ENCODE data around the gene DHRS1.

DHRS1 gene

DNA sequence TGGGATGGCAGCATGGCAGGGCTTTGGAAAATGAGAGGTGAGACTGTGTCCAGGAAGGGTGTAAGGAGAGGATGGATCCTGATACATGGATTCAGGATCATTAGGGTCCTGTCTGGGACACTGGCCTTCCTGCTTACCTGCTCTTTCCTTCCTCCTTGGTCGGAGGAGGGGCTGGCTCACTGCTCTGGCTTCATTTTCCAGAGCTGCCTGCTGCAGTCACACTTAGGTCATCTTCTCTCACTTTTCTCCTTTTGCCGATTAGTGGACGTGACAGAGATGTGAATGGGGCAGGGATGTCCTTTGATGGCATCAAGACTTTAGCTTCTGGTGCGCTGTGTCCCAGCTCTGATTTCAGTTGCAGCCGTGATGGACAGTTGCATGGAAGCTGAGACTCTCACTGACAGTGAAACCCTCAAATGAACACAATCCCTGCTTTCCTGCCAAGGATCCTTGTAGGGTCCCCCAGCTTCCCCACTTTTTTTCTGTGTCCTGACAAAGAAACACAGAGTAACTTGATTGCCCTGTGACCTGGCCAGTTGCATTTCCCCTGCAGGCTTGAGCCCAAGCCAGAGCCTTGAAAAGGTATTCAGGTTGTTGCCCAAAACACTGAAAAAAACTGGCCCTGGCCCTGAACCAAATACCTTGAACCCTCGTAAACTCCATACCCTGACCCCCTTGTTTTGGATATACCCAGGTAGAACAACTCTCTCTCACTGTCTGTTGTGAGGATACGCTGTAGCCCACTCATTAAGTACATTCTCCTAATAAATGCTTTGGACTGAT is 9.0 kb upstream of the DHRS1 start:
- no peak for DNase-seq

DNA sequence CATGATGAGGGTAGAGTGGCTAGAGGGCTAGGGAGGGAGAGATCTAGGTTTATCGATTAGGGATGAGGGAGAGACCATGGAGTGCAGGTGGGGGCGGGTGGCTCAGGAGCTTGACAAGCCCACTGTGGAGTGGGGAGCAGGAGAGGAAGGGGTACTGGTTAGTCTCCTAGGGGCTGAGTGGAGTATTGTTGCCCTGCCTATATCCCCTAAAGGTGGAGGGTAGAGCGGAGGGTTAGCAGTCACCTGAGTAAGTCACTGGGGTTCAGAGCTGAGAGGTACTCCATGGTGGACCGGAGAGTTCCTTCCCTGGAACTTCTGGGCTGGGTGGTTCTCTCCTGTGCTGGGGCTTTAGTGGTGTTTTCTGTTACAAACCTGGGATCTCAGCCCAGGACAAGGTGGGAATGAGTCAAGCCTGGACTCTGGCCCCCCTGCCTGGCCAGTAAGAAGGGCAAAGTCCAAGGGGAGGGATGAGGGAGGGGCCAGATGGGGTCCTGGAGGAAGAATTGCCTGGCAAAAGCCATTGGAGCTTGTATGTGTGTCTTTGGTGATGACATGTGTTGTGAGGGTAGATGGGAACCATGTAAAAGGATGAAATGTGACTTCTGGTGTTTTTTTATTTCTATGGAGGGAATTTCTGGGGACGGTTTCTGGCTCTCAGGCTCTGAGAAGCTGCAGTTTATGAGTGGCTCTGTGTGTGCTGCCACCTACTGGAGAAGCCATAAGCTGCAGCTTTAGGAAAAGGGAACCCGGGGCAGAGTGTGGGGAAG is 8.2 kb upstream of the DHRS1 start, which contains the start of gene CIDEB:
CIDEB (minus strand) TSS at position 403 of the 767 bp plus-strand sequence; CDS start at position 284, 119 bp downstream.
- peak; percentile 66 to 72 for DNase-seq

DNA sequence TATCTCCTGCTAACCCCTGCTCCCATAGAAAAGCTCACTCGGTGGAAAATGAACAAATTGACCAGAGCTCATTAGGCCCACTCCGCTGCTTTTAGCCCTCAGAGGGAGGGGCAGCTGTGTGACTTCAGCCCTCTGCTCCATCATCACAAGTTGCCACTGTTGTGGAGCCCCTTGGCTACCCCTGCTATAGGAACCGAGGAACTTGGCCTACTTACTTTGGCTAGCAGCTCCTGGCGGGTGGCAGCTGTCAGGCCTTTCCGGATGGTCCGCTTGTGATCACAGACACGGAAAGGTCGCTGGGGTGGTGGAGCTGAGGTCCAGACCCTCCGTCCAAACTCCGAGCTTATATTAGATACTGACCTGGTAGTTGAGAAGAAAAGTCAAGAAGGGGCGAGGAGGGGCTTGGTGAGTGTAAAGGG is 7.6 kb upstream of the DHRS1 start:
- DNase-seq = no peak

DNA sequence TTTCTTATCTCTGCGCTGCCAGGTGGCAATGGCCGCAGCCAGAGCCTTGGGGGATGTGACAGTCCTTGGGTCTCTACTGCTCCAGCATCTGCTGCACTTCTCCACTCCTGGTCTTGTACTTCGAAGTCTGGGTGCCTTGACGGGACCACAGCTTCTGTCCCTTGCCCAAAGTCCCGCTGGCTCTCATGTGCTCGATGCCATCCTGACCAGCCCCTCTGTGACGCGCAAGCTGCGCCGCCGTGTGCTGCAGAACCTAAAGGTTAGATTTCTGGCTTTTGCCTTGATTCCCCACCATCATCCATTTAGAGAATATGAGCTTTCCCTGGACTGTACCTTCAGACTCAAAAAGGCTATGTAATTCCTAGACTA is 4.4 kb upstream of the DHRS1 start:
- DNase-seq = no peak

DNA sequence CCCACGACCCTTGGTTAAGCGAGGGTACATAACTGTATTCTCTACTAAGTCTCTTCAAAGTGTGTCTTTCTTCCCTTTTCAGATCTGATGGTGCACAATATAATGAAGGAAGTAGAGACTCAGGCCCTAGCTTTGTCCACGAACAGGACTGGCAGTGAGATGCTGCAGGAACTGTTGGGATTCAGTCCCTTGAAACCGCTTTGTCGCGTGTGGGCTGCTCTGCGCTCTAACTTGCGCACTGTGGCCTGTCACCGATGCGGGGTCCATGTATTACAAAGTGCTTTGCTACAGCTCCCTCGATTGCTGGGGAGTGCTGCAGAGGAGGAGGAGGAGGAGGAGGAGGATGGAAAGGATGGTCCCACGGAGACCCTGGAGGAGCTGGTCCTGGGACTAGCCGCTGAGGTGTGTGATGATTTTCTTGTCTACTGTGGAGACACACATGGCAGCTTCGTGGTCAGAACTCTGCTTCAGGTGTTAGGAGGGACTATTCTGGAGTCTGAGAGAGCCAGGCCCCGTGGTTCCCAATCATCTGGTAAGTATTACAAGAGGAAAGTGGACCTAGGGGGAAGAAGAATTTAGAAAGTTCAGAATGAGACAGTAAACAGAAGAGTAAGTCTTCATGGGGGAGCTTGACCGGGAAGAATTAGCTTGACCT is 873 bp upstream of the DHRS1 start:
- DNase-seq = no peak

DNA sequence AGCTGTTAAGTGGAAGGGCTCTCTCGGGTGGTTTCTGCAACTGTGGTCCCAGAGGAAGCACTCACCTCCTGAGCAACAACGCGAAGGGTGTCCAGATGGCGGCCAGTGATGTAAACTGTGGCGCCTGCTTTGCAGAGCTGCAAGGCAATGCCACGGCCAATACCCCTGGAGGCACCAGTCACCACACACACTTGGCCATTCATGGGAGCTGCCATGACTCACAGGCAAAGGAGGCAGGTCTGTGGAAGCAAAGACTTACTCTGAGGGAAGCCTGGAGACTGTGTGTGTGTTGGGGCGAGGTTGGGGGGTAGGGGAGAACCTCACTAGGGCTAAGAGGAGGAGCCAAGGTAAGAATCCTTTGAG is 707 bp downstream of the DHRS1 start:
- peak in 1 of 2 donors; percentile 25 for DNase-seq

DNA sequence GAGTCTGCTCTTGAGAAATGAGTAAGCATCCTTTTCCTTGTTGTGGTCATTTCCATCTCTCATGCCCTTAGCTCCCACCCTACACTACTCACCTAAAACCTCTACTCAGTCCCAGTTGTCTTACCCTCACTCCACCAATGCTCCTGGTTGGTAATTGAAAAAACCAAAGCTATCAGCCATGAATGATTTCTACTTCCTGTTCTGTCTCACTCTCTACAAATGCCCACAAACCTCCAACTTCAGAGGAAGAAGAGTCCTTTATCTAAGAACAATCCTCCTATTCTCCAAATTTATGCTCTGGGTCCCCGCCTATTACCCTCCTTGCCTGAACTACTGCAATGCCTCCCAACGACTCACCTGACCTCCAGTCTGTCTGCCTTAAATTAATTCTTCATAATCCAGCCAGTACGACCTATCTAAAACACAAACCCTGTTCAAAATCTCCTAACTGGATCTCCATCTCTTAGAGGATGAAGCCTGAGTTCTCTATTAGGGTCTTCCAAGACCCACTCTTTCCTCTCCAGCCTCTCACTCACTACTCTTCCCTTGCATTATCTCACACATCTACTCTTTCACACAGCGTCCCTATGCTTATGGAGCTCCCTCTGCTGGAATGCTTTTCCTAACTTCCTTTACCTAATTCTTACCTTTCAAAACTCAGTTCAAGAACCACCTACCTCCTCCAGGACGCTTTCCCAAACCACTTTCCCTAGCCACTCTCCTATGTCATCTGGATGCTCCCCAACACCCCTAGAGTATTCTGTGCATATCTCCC is 2.2 kb downstream of the DHRS1 start:
- DNase-seq = no peak

DNA sequence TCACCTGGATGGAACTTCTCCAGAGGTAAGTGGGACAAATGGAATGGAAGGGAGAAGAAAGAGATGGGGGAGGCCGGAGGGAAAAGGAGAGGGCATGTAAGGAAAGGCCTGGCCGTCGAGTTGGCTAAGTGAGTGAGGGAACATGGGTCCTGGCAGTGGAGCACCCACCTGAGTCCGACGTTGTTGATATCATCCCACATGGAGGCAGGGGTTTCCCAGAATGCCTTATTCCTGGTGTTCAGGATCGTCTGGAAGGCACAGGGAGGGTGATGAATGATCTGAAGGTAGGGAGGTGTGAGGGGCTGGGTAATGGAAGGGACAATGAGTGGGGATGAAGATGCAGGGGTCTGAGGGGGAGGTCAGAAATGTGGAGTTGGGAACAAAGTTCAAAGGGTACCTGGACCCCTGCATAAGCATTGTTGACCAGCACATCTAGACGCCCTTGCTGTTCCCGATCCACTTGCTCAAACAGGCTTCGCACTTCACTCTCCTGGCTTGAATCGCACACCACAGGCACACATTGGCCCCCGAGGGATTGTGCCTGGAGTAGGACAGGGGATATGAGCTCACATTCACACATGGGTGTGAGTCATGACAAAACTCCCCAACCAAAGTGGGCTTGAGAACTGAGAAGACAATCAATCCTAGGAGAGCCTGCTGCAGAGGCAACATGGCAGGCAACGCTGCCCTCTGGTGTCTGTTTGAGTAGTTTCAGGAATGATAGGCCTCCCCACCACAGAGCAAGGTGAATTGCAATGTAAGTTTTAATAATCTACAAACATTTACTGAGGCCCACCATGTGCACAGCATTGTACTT is 3.0 kb downstream of the DHRS1 start:
- DNase-seq = peak; percentile 81

DNA sequence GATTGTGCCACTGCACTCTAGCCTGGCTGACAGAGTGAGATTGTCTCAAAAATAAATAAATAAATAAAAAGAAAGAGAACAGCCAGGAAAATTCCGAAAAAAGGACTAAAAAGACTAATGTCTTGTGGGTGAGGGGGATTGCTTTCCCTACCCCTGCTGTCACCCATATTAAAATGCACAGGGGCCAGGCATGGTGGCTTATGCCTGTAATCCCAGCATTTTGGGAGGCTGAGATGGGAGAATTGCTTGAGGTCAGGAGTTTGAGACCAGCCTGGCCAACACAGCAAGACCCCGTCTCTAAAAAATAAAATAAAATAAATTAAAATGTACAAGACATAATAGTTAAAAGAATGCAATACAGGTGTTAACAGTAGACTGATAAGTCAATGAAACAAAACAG is 6.1 kb downstream of the DHRS1 start:
- DNase-seq = no peak

DNA sequence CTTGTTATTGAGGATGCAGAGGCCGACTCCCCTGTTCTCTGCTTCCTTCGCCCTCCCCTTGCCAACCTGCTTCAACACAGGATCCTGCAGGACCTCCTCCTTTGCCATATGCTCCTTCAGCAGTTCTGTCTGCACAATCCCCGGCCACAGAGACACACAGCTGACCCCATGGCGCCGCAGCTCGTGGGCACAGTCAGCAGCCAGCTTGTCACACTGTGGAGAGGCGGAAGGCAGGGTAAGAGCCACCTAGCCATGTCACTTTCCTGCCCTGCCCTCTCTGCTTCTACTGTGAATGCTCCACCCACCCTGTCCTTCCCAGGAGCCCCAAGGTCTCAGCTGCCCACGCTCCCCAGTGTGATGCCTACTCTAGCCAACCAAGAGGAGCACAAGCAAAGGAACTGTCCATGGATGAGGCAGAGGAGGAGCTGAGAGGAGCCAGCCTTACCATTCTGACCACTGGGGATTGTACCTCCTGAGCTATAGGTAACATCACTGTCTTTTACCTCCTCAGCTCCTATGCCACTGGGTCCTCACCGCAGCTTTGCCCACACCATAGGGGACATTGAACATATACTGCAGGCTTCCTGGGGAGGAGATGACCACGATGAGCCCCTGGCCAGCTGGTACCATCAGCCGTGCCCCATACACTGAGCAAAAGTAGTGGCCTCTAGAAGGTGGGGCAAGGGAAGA is 7.3 kb downstream of the DHRS1 start:
- DNase-seq = no peak

DNA sequence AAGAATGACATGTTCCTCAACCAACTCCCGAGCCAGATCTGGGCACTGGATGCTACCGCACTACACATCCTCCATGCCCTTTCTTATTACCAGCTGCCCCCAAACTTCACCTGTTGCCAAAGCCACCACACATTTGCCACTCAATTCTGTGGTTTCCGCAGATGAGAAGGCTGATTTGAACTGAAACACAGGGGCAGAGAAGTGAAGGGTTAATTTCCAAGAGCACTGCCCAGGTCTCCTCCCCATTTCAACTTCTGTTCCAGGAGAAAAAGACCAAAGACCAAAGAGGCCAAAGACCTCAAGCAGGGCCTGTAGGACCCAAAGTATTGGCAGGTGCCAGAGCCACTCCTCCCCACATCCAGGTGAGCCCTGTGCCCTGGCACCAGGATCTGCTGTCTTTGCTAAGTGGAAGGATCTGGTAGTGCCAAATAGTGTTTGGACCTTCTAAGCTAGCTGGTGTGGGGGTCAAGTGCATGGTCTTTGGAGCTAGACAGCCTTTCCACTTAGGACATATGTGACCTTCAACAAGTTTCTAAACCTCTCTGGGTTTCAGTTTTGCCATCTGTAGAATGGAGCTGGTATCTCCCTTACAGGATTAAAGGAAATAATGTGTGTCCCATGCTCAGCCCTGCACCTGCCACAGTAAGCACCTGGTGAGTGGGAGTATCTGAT is 8.0 kb downstream of the DHRS1 start:
- no peak for DNase-seq

DNA sequence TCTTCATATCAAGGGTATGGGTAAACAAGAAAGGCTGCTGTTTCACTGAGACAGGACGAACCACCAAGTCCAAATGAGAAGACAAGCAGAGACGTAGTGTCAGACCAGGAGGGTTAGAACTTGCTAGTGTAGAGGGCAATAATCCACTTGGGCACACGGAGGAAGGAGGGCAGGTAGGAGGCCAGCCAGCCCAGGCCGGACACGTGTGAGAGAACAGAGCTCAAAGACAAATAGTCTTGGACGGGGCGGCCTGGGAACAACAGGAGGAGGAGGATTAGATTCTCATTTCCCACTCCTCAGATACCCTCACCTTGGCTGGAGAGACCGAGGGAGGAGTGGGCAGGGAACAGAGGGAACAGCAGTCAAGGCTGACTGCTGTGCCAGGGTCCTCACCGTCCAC is 8.8 kb downstream of the DHRS1 start:
- no peak for DNase-seq

DNA sequence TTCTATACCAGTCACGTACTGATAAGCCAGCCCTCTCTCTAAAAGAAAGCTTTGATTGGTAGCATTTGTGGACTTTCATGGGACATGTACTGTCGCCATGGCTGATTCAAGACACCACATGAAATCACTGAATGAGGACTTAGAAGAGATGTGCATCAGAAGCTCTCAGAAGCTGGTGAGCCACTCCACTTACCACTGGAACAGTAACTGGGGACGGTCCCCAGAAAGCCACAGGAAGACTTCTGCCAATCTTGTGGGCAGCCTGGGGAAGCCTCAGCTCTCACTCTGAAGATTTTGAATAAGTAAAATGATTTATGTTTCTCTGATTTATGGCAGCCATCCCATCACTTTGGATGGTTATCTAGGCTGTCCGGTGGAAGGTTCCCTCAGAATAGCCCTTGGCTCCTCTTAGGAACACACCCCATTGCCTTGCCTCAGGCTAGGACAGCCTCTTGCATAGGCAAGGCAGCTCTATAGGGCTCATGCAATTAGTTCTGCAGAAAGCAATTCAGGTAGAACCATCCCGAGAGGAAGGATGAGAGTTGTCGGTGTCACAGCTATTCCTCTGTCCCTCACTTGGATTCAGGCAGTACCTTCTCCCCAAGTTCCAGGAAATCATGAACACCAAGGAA is 9.8 kb downstream of the DHRS1 start:
- DNase-seq = no peak

DNA sequence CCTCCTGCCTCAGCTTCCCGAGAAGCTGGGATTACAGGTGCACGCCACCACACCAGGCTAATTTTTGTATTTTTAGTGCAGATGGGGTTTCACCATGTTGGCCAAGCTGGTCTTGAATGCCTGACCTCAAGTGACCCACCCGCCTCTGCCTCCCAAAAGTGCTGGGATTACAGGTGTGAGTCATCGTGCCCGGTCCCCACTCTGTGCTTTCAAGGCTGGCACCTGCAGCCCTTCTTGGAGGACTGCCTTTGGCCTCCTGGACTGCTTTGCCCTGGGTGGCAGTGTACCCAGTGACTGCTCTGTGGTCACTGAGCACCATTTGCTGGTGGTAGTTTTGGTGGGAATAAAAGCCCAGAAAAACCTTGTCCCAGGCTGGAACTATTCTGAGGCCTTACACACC is 12.6 kb downstream of the DHRS1 start:
- DNase-seq = no peak

DNA sequence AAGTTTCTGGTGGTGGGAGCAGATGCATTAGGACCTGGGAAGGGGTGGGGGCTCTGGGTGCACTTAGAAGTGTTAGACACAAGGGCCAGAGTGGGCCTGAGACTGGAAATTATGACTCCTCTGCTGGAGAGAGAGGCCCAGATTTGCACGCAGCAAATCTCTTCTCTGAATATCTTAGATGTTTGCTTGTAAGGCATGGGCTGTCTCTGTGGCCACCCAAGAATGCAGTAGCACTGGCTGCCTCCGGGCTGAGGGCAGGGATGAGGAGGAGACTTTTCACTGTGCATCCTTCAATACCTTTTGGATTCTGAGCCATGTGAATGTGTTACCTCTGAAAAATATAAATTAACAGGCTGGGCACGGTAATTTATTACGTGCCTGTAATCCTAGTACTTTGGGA is 14.2 kb downstream of the DHRS1 start:
- no peak for DNase-seq

DNA sequence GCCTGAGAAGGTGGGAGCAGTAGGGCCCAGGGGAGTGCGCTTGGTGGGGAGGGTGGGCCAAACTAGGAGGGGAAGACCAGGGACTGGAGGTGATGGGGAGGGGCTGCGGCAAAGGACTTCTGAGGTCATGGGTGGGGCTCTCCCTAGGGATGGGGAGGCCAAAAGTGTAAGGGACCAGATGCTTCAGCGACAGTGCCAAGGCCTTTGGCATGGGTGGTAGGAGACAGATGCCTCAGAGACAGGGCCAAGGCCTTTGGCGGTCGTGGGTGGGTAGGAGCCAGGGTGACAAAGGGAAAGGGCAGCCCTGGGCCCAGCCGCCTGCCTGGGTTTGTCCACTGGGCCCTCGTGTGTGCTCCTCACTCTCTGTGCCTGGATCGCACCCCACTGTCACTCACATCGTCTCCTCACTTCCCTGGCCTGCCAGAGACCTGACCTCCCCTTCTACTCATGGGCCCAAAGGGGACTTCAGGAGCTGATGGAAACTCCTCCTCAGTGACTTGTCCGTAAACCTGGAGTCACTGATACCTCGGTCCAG is 15.0 kb downstream of the DHRS1 start:
- no peak for DNase-seq

DNA sequence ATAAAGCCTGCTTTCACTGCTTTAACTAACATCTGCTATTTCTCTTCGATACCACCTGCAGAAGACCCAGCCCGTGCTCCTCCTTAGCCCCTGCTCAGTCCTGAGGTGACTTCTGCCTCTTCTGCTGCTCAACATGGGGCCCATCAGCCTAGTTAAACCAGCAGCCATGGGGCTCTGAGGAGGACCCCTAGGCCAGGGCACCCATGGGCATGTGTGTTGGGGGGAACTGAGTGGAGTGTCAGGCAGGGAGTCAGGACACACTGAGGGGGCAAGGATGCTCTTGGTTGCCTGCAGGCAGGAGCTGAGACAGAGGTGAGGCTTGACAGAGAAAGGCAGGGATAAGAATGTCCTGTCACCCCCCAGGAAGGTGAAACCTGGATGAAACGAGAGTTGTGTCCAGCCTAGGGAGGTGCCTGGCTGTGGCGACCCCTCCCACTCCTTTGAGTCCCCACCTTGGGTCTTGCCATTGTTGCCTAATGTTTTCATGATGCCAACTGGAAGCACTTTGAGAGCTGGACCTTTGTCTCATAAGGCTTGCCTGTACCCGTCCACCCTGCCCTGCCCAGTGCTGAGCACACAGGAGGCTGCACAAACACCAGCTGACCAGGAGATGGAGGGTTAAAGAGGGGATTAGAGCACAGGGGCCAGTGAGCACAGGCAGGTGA is 15.7 kb downstream of the DHRS1 start:
- DNase-seq = no peak

DNA sequence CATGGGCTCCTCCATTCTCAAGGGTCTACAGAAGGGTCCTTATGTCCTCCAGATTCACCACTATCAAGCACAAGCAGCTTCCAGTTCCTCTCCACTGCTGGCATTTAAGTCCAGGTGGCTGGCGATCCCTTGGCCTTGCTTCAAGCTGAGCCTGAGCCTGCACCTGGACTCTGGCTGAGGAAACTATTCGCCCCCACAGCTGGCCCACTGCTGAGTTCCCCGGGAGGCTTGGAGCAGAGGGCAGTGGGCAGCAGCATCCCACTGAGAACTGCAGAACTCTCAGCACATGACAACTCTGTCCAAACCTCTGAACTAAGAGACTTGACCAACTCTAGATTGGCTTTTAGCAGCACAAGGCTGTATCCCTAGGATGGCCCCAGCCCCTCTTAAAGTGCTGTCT is 16.8 kb downstream of the DHRS1 start:
- no peak for DNase-seq

DNA sequence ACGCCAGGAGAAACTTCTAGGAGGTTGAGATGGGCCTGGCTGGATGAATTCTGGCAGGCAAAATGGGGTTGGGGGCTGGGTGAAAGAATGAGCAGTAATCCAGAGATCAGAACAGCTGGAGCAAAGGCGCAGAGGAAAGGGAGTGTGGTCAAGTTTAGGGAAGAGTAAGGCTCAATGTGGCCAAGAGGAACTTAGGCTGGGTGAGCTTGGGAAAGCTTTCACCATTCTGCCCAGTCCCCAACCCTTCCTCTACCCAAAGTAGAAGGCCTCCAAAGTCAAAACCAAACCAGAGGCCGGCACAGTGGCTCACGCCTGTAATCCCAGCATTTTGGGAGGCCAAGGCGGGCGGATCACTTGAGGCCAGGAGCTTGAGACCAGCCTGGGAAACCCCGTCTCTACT is 17.9 kb downstream of the DHRS1 start:
- no peak for DNase-seq
